Prostate gland (tissue), 2 donors: ENCODE measurements around the gene TRAK1.

ENCODE experiments used
- CTCF ChIP-seq, 4 experiments: fragments of 200-600 bp in 2 of 4; fragments of 450-650 bp in 2 of 4; sonication (generic) in 2 of 4; IDR thresholded peaks; 1 replicate in 3 of 4; 2 replicates in 1 of 4; pipeline ENCODE4 v1.5.1; 2016 to 2019; ENCODE audit warnings: antibody characterized with exemption in 4 of 4, mild to moderate bottlenecking in 2 of 4, moderate library complexity in 2 of 4
- POLR2A ChIP-seq: fragments of 450-650 bp; IDR thresholded peaks from one replicate; pipeline ENCODE4 v1.6.1; 2016; ENCODE audit warnings: antibody characterized with exemption, mild to moderate bottlenecking
- POLR2AphosphoS5 ChIP-seq: sonication (generic); formaldehyde crosslinking; IDR thresholded peaks from one replicate; pipeline ENCODE4 v1.6.1; 2017; ENCODE audit warnings: antibody characterized with exemption

- TF ChIP-seq POLR2A (no peak), CTCF (IDR thresholded peaks at IDR 0.05) (no peak), POLR2AphosphoS5 (no peak)
These were observed 38.4 kb upstream of the TRAK1 start for GRCh38 chr3:42052484-42053351.
